Measurements from ENCODE around the gene FUZ.

Gene FUZ

DNA sequence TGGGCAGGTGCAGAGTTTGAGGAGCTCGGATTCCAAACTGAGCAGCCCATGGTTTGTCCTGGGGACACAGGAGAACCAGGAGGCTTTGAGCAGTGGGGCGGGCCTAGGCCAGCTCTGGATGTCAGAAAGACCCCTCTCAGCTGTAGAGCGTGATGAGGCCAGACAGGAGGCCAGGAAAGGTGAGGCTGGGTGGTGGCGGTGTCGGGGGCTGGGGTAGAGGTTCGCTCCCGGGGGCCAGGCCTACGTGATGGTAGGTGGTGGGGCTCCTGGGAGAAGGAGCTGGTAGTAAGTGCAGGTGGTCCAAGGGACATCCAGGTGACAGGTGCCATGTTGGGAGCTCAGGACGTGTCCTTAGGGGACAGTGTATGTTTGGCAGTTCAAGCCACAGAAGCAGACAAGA lies 24.3 kb upstream of the FUZ start:
- TF ChIP-seq, protein P1, sequence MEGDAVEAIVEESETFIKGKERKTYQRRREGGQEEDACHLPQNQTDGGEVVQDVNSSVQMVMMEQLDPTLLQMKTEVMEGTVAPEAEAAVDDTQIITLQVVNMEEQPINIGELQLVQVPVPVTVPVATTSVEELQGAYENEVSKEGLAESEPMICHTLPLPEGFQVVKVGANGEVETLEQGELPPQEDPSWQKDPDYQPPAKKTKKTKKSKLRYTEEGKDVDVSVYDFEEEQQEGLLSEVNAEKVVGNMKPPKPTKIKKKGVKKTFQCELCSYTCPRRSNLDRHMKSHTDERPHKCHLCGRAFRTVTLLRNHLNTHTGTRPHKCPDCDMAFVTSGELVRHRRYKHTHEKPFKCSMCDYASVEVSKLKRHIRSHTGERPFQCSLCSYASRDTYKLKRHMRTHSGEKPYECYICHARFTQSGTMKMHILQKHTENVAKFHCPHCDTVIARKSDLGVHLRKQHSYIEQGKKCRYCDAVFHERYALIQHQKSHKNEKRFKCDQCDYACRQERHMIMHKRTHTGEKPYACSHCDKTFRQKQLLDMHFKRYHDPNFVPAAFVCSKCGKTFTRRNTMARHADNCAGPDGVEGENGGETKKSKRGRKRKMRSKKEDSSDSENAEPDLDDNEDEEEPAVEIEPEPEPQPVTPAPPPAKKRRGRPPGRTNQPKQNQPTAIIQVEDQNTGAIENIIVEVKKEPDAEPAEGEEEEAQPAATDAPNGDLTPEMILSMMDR (conservative IDR thresholded peaks at IDR 0.05; ENCODE audit: low read length), result no peak
- H3K4me3 ChIP-seq (ENCODE audit: low read length), result no peak overlapping the region
- no peak for DNase-seq (ENCODE audit: low read depth)

DNA sequence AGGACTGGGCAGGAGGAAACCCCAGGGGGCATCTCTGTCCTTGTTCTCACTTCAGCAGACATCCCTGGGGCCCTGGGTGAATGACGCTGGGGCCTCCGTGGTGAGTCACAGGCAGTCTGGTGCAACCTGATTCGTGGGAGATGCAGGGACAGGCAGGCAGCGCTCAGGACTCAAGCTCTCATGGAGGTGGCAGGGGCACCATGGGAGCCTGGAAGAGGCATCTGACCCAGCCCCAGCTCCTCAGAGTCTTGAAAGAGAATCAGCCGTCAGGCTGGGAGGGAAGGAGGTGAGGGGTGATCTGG lies 23.9 kb upstream of the FUZ start:
- DNase-seq (ENCODE audit: low read depth), result no peak
- H3K4me3 ChIP-seq (ENCODE audit: low read length), result no peak overlapping the region
- TF ChIP-seq, protein P1 (conservative IDR thresholded peaks at IDR 0.05; ENCODE audit: low read length), result no peak

DNA sequence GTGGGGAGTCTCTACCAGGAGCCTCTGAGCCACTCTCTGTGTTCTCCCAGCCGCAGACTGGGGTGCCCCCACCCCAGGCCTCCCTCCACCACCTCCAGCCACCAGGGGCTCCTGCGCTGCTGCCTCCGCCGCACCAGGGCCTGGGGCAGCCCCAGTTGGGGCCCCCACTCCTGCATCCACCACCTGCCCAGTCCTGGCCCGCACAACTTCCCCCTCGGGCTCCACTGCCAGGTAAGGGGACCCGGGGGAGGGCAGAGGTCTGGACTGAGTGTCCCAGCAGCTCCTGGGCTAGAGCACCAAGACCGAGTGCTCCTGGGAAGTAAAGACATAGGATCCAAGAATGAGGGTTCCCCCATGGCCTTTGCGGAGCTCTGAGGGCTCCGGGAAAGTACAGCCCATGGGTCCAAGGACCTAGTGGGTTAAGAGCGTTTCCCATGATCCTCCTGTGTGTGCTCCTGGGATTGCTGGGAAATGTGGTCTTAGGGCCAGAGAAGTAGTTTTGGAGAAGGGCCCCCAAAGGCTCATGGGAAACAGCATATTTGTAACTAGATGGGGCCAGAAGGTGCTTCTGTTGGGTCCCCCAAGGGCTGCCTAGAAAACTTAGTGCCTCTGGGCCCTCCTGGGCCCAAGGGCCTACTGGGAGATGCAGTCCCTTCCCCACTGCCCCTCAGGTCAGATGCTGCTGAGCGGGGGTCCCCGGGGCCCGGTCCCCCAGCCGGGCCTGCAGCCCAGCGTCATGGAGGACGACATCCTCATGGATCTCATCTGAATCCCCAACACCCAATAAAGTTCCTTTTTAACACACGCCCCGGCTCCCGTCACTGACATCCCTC lies 23.3 kb upstream of the FUZ start:
- TF ChIP-seq, protein P1 (conservative IDR thresholded peaks at IDR 0.05; ENCODE audit: low read length), result no peak
- no peak overlapping the region for H3K4me3 ChIP-seq (ENCODE audit: low read length)
- DNase-seq (ENCODE audit: low read depth), result no peak

DNA sequence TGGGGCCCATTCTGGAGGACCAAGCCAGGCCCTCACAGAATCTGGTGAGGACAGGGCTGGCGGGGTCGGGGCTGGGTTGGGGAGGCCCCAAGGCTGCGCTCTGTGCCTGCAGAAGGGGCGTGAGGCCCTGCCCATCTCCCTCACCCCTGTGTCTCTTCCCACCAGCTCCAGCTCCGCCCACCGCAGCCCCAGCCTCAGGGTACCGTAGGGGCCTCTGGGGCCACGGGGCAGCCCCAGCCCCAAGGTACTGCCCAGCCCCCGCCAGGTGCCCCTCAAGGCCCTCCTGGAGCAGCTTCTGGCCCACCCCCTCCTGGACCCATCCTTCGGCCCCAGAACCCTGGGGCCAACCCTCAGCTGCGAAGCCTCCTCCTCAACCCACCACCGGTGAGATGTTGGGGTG lies 22.5 kb upstream of the FUZ start:
- H3K4me3 ChIP-seq (ENCODE audit: low read length), result no peak overlapping the region
- DNase-seq (ENCODE audit: low read depth), result no peak
- TF ChIP-seq, protein P1 (conservative IDR thresholded peaks at IDR 0.05; ENCODE audit: low read length), result no peak

DNA sequence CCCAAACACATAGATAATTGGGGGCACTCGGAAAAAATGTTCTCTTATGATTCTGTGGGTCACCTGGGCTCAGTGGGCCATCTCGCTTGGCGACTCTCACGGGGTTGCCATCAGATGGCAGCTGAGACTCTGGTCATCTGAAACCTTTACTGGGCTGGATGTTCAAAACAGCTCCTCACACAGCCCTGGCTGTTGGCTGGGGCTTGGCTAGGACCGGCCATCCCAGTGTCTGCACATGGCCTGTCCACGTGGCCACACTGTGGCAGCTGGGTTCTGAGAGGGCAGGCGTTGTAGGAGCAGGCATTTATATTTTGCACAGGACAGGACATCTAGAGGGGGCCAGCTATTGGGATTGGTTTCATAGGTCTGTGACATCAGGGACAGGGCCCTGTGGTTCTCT lies 20.5 kb upstream of the FUZ start:
- no peak for DNase-seq (ENCODE audit: low read depth)
- TF ChIP-seq, protein P1 (conservative IDR thresholded peaks at IDR 0.05; ENCODE audit: low read length), result no peak
- H3K4me3 ChIP-seq (ENCODE audit: low read length), result no peak overlapping the region

DNA sequence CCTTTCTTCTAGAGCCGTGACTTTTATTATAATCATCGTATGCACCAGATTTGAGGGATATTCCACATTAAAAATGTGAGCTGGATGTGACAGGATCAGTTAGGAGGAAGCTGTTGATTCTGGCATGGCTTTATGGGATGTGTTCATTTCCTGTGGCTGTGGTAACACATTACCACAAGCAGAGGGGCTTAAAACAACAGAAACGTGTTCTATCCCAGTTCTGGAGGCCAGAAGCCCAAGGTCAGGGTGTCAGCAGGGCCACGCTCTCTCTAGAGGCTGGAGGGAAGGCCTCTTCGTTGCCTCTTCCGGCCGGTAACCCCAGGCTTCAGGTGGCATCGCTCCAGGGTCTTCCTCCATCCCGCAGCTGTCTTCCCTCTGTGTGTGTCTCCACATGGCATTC lies 19.5 kb upstream of the FUZ start:
- TF ChIP-seq, protein P1 (conservative IDR thresholded peaks at IDR 0.05; ENCODE audit: low read length), result no peak
- no peak for DNase-seq (ENCODE audit: low read depth)
- H3K4me3 ChIP-seq (ENCODE audit: low read length), result no peak overlapping the region

DNA sequence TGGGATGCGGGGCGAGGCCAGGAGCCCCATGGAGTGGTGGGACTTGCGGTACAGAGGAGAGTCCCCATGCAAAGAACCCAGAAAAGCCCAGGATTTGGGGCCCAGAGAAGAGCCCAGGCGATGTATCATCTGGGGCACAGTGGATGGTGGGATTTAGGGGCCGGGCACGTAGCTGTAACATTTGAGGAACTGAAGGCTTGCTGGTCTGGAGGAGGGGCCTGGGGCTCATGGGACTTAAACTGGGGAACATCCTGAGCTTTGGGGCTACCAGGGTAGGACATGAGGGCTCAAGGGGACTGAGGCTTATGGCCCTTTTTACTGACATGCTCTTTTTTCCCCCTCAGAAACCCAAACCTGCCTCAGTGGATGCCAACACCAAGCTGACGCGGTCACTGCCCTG lies 18.5 kb upstream of the FUZ start:
- TF ChIP-seq, protein P1 (conservative IDR thresholded peaks at IDR 0.05; ENCODE audit: low read length), result no peak
- DNase-seq (ENCODE audit: low read depth), result no peak
- H3K4me3 ChIP-seq (ENCODE audit: low read length), result no peak overlapping the region

Measured in AG10803 (cell line).